HG02642 (cell line): Measurements from ENCODE around the gene ZNF521.
A peak's percentile ranks its signal among the peaks of the same experiment; 100 is the strongest.

ENCODE experiments used
- ATAC-seq: cut with Tn5 transposase; IDR thresholded peaks from one replicate; pipeline ENCODE4 v1.9.1; 2021; ENCODE audit warnings: mild to moderate bottlenecking; ENCODE audit not compliant: unreplicated experiment, poor library complexity

The ZNF521 gene

DNA sequence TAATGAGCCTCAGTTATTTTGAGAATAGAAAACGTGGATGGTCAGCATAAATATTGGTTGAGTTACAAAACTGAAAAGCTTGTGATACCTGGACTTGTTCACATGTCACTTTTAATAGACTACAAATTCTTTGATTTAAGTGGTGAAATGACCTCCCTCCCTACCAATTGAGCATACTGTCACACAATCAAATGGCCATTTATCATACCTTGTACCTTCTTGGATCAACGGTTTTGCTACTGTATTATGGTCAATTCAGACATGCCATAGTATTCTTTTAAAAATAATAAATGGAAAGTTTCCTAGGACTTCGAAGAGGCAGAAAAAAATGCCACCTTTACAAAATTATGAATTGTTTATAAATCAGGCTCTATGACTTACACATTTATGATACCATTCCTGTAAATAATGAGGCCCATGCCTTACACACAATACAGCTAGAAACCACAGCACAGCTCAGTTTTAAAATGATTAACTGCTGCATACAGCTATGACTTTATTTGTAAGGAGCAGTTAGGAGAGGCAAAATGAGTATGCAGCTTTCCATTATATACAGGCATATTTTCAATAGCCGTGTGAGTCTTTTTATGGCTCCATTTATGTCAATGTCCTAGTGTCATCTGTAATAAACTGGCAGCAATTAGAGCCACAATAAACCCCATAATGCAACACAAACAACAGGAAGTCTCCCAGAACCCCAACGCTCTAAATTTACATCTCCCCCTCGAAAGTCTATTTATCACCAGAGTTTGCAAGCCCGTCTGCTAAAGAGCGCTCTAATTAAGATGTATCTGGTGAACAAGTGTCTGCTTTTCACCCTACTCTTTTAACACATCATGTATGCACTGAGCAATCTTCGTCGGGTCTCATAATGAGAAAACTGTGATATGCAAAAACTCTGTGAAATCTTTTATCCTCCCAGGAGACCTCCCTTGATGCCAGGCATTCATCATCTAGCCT, 176.1 kb downstream of the ZNF521 start:
- ATAC-seq = no peak

DNA sequence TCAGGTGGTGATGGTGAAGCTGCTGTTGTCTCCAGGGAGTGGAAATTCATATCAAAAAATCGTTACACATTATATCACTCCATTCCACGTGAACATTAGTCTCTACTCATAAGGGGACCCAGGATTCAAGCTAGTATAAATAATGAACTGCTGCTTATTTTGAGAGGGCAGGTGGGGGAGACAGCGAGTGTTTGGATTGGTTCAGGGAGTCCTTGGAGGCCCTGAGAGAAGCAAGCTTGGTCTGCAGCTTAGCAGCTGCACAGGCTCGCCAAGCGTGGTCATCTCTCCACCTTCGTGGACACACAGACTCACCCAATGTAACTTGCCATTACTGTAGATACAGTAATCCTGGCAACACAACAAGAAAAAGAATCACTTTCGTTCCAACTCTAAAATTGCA, 177.6 kb downstream of the ZNF521 start:
- ATAC-seq = no peak

DNA sequence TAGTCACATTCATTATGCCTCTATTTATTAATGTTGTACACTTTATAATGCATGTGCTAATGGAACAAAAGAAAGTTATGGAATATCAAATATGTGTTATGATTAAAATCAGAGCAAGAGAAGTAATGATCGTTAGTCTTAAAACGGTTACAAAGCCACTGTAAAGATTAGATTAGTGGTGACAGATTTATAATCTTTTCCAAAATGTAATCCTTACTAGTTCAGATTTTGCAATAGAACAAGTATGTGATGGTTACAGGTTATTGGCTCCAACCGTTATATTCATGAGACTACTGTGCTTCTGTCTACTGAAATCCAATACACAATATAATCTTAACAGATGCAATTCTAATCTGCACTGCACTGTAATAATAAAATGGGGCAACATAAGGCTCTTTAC, 180.6 kb downstream of the ZNF521 start:
- ATAC-seq = no peak

DNA sequence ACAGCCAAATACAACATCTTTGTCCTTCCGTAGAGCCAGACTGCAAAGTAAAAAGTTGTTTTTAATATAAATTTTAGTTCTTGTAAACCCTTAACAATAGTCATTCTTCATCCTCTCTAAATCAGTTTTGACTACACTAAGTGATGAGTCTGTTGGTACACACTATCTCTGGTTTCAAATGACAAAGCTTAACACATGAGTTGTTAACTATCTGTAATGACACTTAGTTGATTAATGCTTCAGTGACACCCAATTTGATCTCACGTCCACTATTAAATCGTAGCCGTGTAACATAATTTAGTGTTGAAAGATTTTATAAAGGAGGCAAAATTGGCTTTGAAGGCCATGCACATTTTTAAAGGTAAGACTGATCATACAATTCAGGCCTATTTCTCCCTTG, 181.6 kb downstream of the ZNF521 start:
- ATAC-seq = no peak

DNA sequence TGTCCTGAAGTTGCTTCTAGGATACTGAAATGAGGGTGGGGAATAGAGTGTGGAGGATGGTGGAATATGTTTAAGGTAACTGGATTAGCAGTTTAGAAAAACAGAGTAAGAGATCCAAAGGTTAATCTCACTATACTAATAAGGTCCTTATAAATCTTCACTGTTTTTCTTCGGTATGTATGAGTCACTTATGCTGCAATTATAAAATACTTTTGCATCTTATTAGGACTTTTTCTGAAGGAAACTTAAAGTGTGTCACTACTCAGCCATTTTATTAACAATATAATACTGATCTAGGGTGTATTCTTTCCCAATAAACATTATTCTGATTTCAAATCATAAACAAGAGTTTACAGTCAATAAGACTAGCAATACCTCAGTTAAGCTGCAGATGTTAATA, 182.3 kb downstream of the ZNF521 start:
- no peak for ATAC-seq

DNA sequence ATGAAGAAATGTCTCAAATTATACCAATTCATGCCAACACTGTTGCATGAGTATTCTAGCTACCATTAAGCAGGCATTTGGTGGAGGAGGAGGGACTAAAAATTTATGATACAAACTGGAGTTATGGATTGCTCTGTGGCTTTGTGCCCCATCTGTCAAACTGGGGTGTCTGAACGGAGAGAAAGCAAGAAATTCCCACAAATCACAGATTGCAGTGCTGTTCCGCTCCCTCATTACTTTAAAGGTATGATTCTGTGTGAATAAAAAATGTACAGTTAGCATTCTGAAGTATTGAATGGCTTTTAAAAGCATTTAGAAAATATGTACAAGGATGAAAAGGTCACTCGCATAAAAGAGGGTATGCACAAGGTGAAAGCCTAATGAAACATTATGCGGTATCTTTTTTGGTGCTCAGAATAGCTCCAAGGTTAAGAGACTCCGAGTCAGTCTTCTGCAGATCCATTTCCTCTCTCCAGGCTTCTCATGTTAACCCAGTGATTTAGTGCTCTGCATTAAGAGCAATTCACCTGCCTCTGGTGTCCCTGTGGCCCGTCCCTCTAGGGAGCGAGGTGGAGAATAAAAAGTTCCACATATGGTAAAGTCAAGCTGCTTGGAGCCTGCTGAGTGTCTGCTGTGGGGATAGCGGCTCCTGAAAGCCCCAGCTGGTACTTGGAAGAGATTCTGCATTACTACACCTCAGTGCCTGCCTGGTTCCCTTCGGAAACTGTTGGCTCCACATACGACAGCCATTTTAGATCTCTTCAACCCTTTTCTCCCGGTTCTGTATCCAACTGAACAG, 184.2 kb downstream of the ZNF521 start:
- ATAC-seq = no peak

DNA sequence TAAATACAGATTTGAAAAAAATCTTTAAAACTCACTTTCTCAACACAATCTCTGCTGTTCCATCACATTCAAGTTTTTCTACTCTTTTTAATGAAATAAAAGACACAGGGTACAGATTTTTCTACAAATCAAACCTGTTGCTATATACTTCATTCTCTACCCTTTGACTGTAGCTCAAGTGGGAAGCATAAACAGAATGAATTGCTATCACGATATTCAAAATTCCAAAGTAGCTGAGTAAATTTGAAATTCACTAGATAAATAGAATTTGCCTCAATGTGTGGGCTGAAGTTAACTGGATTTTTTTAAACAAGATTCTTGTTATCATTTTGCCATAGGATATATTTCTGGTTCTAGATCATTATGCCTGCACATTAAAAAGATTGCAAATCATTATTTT, 185.9 kb downstream of the ZNF521 start:
- ATAC-seq = no peak

DNA sequence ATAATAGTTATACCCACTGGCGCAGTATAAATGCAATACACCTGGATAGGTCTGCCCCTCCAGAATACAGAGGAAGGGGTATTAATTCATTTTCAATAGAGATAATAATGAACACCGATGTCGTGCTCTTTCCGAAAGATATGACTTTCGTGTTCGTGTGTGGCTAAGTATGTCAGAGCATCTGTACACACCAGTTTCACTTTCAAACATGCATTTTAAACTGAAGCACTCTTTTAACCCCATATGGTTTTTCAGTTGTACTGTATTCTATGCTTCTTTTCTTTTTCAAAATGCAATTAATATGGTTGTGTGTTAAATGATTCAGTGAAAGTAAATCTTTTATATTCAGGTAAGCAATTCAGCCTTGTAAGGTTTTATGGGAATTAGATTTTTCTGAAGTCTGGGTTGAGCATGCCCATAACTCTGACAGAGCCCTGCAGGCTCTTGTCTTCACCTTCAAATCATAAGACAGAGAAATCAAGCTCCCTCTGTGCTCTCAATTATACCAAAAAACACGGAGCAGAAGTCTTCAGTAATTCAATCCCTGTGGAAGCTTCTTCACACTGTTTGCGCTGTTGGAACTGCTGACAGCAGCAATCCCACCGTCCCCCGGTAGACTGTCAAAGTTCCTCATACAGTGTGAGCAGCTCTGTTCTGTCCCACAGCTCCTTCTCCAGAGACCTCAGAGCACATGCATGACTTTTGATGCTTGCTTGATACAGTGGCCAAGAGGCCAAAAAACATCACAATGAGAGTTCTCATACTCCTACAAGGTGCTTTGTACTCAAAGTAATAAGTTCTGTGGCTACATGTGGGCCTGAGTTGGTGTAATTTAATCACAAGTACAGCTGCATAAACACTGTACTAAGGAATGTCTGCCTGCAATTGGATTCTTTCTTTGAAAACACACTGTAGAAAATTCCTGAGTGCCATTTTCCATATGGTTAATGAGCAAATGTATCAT, 186.8 kb downstream of the ZNF521 start:
- peak; percentile 92 for ATAC-seq

DNA sequence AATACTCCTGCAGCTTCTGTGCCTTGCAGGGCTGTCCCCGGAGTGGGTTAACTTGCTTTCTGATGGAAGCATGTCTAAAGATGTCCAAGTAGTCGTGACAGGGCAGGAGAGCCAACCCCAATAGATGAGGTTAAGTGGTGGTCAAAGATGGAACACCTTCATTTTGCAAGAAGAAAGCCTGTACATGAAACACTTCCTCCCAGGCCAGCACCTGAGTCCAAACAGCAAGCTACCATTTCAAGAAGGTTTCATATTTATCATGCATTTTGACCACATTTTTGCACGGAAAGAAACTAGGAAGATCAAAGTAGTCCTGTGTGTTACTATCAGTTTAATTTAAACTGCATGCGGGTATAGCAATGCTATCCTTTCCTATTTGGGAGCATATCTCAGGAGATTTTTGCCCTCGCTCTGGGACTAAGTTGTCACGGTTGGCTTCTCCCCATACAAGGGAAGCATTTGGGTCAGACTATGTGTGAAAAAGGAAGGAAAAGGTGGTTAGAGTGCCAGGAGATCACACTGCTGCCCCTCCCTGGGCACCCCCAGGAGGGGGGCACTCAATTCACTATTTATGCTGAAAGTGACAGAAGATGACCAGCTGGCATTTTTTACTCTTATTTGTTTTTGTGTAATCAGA, 187.6 kb downstream of the ZNF521 start:
- ATAC-seq = peak; percentile 32

DNA sequence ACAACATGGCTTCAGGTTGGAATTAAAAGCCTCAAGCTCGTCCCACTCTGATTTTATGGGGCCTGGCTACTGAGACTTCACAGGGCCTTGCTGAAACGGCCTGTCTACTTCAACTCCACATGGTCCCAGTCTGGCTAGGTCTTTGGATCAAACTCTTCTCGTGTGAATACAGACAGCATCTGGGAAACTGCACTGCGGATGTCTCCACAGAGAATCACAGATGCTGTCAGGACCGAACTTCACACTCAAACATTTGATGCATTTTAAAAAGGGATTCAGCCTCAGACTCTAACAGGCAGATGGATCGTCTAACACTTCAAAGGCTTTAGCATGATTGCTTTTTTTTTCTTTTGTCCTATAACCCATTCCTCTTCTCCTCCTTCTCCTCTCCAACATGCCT, 198.5 kb downstream of the ZNF521 start:
- ATAC-seq = no peak

DNA sequence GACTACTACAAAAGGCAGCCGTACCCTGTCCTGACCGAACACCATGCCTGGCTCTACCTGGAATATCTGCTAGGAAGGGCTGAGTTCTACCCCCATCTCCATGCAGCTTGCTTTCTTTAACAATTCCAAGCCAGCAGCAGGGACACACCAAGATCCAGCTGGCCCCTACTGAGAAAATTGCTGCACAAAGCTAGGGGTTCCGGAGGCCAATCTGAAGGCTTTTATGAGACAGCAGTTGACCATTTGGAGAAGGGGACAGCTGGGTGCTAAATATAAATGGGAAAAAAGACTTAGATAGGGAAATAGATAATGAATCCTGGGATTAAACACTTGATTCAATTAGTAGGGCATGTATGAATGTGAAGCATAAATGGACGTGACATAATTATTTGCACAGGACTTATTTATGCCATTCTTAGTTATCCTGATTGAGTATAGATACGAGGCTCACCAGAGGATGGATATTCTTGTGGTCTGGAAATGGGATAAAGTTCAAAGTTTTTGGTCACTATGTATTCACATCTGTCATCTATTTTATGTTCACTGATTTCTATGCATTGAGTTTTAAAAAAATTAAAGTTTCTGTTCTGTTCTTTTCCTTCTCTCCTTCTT, 204.0 kb downstream of the ZNF521 start:
- no peak for ATAC-seq

DNA sequence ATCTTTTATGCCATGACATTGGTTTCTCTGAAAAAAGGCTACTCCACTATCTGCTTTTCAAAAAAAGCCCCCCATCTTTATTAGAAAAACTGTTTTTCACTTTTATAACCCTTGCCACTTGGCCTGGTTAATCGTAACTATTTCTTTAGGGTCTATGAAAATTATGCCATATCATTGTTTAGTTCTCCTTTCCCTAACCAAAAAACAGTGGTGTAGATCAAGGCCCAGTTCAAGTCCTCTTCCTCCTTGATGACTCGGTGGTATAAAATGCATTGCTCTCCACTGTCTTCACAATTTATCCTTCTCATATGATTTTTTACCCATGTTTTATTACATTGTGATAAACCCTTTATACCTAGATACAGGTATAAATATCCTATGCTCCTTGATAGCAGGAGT, 205.5 kb downstream of the ZNF521 start:
- ATAC-seq = no peak

DNA sequence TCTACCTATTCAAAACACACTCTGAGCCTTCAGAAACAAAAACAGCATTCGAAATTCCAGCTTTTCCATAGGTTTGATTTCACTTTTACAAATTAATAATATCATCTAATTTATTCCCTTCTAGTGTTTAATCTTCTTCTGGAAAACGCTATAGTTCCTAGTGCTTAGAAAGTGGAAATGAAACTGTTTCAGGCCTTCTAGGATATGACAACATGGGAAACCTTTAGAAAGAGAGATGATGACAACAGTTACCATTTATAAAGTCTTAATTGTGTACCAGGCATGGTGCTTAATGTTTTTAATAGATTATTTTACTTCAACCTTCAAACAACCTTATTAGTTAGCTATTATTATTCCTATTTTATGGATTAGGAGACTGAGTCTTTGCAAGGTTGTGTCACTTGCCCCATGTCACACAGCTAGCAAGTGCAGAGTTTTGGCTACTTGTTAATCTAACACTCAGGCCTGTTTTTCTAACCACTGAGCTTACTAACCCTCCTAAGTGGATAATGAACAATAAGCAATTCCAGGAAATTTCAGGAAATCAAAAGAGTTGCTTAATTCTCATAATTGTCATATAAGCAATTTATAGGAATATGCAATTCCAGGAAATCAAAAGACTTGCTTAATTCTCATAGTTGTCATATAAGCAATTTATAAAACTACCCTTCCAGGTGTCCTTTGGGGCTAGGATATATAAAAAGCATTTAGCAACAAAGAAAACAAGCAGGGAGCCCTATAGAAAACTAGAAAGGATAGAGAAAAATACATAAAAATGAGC, 206.0 kb downstream of the ZNF521 start:
- no peak for ATAC-seq

DNA sequence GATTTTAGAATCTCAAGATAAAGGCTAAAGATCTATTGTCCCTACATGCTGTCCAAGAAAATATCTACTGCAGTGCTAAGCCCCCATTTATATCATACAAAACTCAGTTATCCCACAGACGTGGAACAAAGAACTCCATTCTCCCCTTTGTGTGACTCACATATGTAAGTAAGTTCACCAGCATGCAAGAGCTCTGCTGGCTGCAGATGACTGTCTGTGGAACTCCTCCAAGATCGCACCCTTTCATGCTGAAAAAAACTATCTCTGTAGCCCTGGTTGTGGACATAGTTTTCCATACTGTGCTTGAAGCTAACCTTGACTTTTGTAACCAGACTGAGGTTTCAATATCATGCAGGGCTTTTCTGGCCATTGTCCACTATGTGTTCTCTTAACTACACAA, 207.1 kb downstream of the ZNF521 start:
- ATAC-seq = no peak

DNA sequence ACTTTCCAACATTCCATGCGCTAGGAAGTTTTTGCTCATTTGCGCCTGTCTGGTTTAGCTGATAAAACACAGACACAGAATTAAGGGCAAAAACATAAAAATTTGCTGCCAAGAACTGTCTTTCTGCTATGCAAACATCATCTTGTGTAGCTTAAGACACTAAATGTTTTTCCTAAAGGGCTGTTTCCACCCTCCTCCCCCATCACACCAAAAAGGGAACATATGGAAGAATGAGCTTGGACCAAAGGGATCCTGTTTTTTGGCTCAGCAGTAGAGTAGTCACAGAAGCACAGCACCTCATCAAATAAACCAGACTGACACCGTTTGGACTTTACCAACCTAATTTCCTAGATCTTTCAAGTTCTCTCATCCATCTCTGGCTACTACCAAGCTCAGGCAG, 210.1 kb downstream of the ZNF521 start:
- no peak for ATAC-seq

DNA sequence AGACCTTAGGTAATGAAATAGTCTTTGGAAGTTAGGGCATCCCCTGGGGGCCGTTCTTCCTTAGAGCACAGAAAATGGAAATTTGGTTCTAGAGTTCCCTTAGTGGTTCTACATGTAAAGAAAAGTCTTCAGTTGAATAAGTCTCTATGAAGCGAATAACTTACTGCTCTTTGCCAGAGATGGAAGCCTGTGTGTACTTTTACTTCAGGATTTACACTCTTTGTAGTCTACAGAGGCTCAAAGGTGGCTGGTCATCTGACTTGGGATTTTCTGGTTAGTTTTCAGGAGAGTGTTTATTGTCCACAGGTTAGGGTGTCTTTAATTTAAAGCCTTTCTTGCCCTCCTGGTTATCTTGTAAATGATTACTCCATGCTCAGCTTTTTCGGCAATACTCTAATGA, 210.6 kb downstream of the ZNF521 start:
- no peak for ATAC-seq

DNA sequence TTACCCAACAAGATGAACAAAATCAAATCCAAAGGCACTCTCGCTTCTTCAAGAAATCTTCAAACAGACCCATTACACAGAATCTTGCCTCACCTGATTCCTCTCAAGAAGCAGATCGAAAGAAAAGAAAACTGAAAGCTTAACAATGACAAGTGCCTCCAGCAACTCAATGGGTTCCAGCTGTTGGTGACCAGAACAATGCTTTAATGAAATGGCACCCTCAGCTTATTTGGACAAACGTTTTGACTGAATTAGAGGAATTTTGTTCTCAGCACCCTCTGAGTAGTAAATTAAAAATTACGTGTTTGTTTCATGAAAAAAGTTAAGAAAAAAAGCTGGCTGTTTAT, 211.0 kb downstream of the ZNF521 start:
- no peak for ATAC-seq

DNA sequence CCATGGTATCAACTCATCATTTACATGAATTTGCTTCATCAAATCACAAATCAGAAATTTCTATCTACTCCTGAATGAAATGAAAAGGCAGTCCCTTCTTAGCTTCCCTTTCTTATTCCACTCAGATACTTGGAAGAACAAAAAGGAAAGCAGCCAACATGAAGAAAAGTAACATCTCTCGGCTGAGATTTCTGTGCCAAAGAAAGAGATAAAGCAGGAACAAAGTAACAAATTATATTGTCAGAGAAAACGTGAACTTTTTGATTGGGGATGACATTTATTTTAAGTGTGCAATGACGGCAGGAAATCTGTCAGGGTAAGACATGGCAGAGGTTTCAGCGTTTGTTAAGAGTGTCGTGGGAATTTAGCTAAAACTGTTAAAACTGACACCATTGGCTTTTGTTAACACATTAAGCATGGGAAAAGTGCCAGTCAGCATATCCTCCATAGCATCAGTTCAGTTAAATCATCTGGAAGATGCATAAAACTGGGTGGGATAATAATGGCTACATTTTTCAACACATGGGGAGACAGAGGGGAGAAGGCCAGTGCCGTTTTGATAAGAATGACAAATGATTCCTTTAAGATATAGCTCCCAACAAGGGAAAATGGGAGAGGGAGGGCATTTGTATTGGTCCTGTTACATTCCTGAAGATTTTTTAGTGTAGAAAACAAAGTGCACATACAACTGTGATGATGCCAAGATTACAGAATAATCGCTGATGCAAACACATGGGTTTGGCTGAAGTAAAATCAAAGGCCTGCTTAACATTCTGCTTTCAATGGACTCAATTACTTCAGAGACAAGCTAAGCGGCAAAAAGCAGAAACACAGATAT, 211.6 kb downstream of the ZNF521 start:
- no peak for ATAC-seq
